ENCODE data around the gene PPP1R2. TPM values are rescaled to one million over a fixed set of nuclear protein-coding genes. Genes with fewer than 3 reads are reported as not detected.

Gene PPP1R2
- total RNA-seq, 2 donors from 2014 or later: 32.7 to 42.5 TPM

DNA sequence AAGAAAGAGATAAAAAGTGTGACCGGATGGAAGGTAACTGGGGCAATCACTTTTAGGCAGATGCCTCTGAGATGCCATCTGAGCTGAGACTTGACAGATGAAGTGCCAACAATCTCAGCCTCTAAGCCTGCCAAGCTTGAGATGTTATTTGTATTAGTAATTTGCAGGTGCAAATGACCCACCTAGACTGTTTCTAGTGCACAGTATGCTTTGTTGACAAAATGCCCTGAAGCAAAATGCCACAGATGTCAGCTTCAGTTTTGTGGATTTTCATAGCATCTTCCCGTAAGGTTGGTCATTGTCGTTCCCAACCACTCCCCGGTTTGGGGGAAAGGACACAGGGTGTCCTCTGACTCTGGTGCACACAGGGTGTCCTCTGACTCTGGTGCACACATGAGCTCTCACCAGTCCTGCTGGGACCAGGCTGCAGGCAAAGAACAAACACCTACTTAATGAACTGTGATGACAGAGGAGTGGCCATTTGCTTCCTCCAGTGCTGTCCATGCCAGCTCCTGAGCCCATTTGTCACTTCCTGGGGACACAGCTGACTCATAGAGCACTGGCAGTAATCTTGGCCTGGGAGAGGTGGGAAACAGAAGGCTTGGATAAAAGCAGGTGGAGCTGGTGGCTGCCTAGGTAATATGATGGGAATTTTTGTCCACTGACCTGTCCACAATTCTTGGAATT, 16.7 kb upstream of the PPP1R2 start:
- intact Hi-C loops (cut with DNase I): no loop called here
- Histone ChIP-seq H3K9me3 (no peaks in the 10 kb centered on the region), H3K4me3 (no peak overlapping the region), H3K27ac (peak overlapping the region in 3 of 4 donors; percentile 7 to 71 (median 55)), H3K27me3 (no peaks in the 10 kb centered on the region), H3K4me1 (peaks cover 8% of the 10 kb centered on the region), H3K36me3 (replicated peaks in 1 of 2; ENCODE audit: insufficient read depth in 1 of 2, low read depth in 2 of 2) (no peaks in the 10 kb centered on the region)
- no peak for TF ChIP-seq POLR2A (IDR thresholded peaks at IDR 0.05)
- TF ChIP-seq CTCF (IDR thresholded peaks at IDR 0.05): no peak
- WGBS, 2 donors: 81 to 82% methylated on average over 4 of the region's 4 CpGs
- DNase-seq: peak in 3 of 4 donors; percentile 31 to 59 (median 42)
- ATAC-seq: peak; percentile 63

DNA sequence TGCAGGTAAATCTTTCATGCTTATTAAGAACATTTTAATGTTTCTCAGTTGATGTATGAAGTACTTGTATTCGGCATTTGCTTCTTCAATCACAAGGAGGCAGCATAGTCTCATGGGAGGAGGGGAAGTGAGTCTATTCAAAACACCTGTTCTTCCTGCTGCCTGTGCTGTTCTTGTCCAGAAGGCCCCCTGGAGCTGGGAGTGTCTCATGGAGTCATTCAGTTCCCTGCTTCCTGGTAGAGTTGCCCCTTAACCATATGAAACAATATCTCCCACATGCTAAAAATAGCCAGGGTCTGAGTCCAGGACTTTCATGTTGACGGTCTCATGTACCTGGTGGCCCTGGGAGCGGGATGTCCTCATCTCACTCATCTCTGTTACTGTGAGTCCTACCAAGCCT, 15.5 kb upstream of the PPP1R2 start:
- H3K27ac ChIP-seq: peak overlapping the region in 2 of 4 donors; percentile 55 to 71
- ATAC-seq (peak; percentile 65), DNase-seq (peak in 3 of 4 donors; percentile 34 to 70 (median 46))
- H3K4me1 ChIP-seq: peaks cover 8% of the 10 kb centered on the region
- WGBS, 2 donors: 56 to 59% methylated on average over 3 of the region's 3 CpGs
- intact Hi-C loops (cut with DNase I): no loop called here
- no peaks in the 10 kb centered on the region for H3K27me3 ChIP-seq
- TF ChIP-seq POLR2A (IDR thresholded peaks at IDR 0.05) (no peak), CTCF (IDR thresholded peaks at IDR 0.05) (peak in 5 of 7 experiments; percentile 18 to 61 (median 44))
- no peaks in the 10 kb centered on the region for H3K9me3 ChIP-seq
- H3K4me3 ChIP-seq: no peak overlapping the region
- H3K36me3 ChIP-seq (replicated peaks in 1 of 2; ENCODE audit: insufficient read depth in 1 of 2, low read depth in 2 of 2): no peaks in the 10 kb centered on the region

DNA sequence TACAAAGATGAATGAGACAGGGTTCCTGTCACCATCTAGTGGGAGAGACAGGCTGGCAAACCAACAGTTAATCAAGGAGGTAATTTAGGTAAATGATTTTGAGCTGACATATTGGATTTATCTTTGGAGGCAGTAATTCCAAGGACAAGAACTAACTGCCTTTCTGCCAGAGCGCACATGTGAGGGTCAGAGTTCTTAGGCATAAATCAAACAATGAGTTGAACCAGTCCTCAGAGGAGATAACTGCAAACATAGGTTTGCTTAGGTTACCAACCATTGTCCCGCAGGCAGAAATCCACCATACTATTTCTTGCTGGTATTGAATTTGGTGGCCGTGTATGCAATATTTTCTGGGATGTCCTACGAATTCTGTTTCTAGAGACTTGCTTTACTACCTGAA, 14.2 kb upstream of the PPP1R2 start:
- ATAC-seq: no peak
- TF ChIP-seq POLR2A (IDR thresholded peaks at IDR 0.05) (no peak), CTCF (IDR thresholded peaks at IDR 0.05) (no peak)
- no peak for DNase-seq
- intact Hi-C loops (cut with DNase I): no loop called here
- peaks cover 8% of the 10 kb centered on the region for H3K4me1 ChIP-seq
- peak overlapping the region in 1 of 4 donors; percentile 71 for H3K27ac ChIP-seq
- no peaks in the 10 kb centered on the region for H3K27me3 ChIP-seq
- H3K36me3 ChIP-seq (replicated peaks in 1 of 2; ENCODE audit: insufficient read depth in 1 of 2, low read depth in 2 of 2): no peaks in the 10 kb centered on the region
- H3K9me3 ChIP-seq: no peaks in the 10 kb centered on the region
- H3K4me3 ChIP-seq: no peak overlapping the region
- 36 to 46% methylated on average over 4 of the region's 4 CpGs for WGBS, 2 donors

DNA sequence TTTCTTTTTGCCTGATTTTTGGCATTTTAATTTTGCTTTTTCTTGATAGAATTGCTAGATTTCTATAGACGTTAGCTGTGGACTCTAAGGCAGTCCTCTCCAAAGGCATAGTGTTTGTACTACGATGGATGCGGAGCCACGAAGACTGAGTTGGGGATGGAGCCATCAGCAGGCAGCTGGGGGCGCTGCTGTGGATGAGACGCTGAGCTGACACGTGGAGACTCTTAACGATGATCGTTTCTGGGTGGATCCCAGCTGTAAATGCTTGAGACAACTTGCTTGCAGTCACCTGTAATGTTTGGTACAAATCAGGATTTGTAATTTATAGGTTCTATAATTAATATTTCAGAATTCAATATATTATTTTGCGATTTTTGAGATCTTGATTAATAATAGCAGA, 13.3 kb upstream of the PPP1R2 start:
- TF ChIP-seq POLR2A (IDR thresholded peaks at IDR 0.05) (no peak), CTCF (IDR thresholded peaks at IDR 0.05) (no peak)
- H3K4me3 ChIP-seq: no peak overlapping the region
- intact Hi-C loops (cut with DNase I): no loop called here
- DNase-seq (no peak), ATAC-seq (no peak)
- no peak overlapping the region for H3K27ac ChIP-seq
- H3K4me1 ChIP-seq: peaks cover 8% of the 10 kb centered on the region
- no peaks in the 10 kb centered on the region for H3K27me3 ChIP-seq
- H3K9me3 ChIP-seq: no peaks in the 10 kb centered on the region
- WGBS, 2 donors: 62 to 71% methylated on average over 10 of the region's 10 CpGs
- H3K36me3 ChIP-seq (replicated peaks in 1 of 2; ENCODE audit: insufficient read depth in 1 of 2, low read depth in 2 of 2): no peaks in the 10 kb centered on the region

DNA sequence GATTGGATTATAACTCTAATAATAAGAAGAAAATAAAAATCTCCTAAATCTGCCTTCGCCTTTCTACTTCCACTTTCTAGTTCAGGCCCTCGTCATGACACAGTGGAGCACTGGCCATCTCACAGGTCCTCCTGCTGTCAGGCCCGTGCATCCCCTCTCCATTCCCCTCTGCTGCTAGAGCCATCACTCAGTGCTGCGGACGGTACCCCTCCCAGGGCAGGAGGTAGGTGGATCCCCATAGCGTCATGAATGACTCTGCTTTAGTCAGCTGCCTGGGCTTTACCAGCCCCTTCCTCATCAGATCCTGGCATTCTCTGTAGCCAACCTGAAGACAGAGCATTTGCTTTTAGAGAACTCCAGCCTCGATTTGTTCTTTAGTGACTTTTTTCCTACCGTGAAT, 12.0 kb upstream of the PPP1R2 start:
- intact Hi-C loops (cut with DNase I): no loop called here
- no peak for DNase-seq
- TF ChIP-seq CTCF (IDR thresholded peaks at IDR 0.05) (no peak), POLR2A (IDR thresholded peaks at IDR 0.05) (no peak)
- ATAC-seq: no peak
- Histone ChIP-seq H3K4me1 (peaks cover 8% of the 10 kb centered on the region), H3K36me3 (replicated peaks in 1 of 2; ENCODE audit: insufficient read depth in 1 of 2, low read depth in 2 of 2) (no peaks in the 10 kb centered on the region), H3K4me3 (no peak overlapping the region), H3K27me3 (no peaks in the 10 kb centered on the region), H3K9me3 (no peaks in the 10 kb centered on the region), H3K27ac (no peak overlapping the region)
- WGBS, 2 donors: 74 to 78% methylated on average over 8 of the region's 8 CpGs

Data from body of pancreas (tissue), 4 donors.